Measurements from ENCODE around the gene MOB1A.
A peak's percentile ranks its signal among the peaks of the same experiment; 100 is the strongest.
"Not testable (repeated sequence)": the region's sequence is repeated elsewhere in the genome, so short reads cannot be mapped to it uniquely, and the experiment has no call there.

MOB1A gene

GRCh38 chr2:74137651-74138599, 40.8 kb downstream of the MOB1A start:
- H3K9ac ChIP-seq: no peak overlapping the region
- H3K36me3 ChIP-seq: peaks cover 81% of the 10 kb centered on the region
- peaks cover 10% of the 10 kb centered on the region for H3K4me1 ChIP-seq
- H3K27ac ChIP-seq: no peak overlapping the region
- TF ChIP-seq Cebpa-rat (IDR thresholded peaks at IDR 0.05): no peak
- H3K4me2 ChIP-seq: peak overlapping the region; percentile 17
- H4K20me1 ChIP-seq: no peaks in the 10 kb centered on the region
- H3K27me3 ChIP-seq: no peaks in the 10 kb centered on the region
- H3K4me3 ChIP-seq: no peak overlapping the region
- H3K9me3 ChIP-seq: no peaks in the 10 kb centered on the region

- H4K20me1 ChIP-seq: no peaks in the 10 kb centered on the region
- no peaks in the 10 kb centered on the region for H3K4me1 ChIP-seq
- H3K4me3 ChIP-seq: no peak overlapping the region
- H3K27ac ChIP-seq: no peak overlapping the region
- no peak for TF ChIP-seq Cebpa-rat (IDR thresholded peaks at IDR 0.05)
- no peaks in the 10 kb centered on the region for H3K9me3 ChIP-seq
- no peak overlapping the region for H3K4me2 ChIP-seq
- H3K27me3 ChIP-seq: no peaks in the 10 kb centered on the region
- no peak overlapping the region for H3K9ac ChIP-seq
- peaks cover 36% of the 10 kb centered on the region for H3K36me3 ChIP-seq
Measured at GRCh38 chr2:74131901-74132300, 46.8 kb downstream of the MOB1A start.

- H3K9me3 ChIP-seq: no peaks in the 10 kb centered on the region
- H3K36me3 ChIP-seq: peaks cover 29% of the 10 kb centered on the region
- H3K4me3 ChIP-seq: no peak overlapping the region
- H3K4me1 ChIP-seq: no peaks in the 10 kb centered on the region
- H4K20me1 ChIP-seq: no peaks in the 10 kb centered on the region
- no peaks in the 10 kb centered on the region for H3K27me3 ChIP-seq
- no peak overlapping the region for H3K4me2 ChIP-seq
- H3K9ac ChIP-seq: no peak overlapping the region
- no peak for TF ChIP-seq Cebpa-rat (IDR thresholded peaks at IDR 0.05)
- no peak overlapping the region for H3K27ac ChIP-seq
Measured at GRCh38 chr2:74130211-74130995, 48.3 kb downstream of the MOB1A start.

GRCh38 chr2:74128206-74128605, 50.5 kb downstream of the MOB1A start:
- no peak overlapping the region for H3K27ac ChIP-seq
- H3K36me3 ChIP-seq: peaks cover 7% of the 10 kb centered on the region
- peaks cover 11% of the 10 kb centered on the region for H3K9me3 ChIP-seq
- no peak overlapping the region for H3K4me2 ChIP-seq
- H4K20me1 ChIP-seq: no peaks in the 10 kb centered on the region
- H3K4me3 ChIP-seq: no peak overlapping the region
- H3K4me1 ChIP-seq: no peaks in the 10 kb centered on the region
- TF ChIP-seq Cebpa-rat (IDR thresholded peaks at IDR 0.05): no peak
- H3K9ac ChIP-seq: no peak overlapping the region
- H3K27me3 ChIP-seq: no peaks in the 10 kb centered on the region

GRCh38 chr2:74123955-74124354, 54.7 kb downstream of the MOB1A start:
- H3K27me3 ChIP-seq, H3K36me3 ChIP-seq, H3K4me1 ChIP-seq, H3K4me3 ChIP-seq, H3K9ac ChIP-seq, H3K27ac ChIP-seq, H4K20me1 ChIP-seq, H3K4me2 ChIP-seq: not testable (repeated sequence)
- peaks cover 35% of the 10 kb centered on the region for H3K9me3 ChIP-seq

GRCh38 chr2:74121846-74122245, 56.8 kb downstream of the MOB1A start:
- not testable (repeated sequence) for H3K27ac ChIP-seq, H3K9ac ChIP-seq, H3K4me2 ChIP-seq, H4K20me1 ChIP-seq, H3K4me3 ChIP-seq, H3K4me1 ChIP-seq, H3K27me3 ChIP-seq, H3K36me3 ChIP-seq
- H3K9me3 ChIP-seq: peaks cover 35% of the 10 kb centered on the region

GRCh38 chr2:74119912-74120825, 58.5 kb downstream of the MOB1A start:
- Histone ChIP-seq H3K4me2 (peak overlapping the region; percentile 56), H3K36me3 (no peaks in the 10 kb centered on the region), H3K27me3 (no peaks in the 10 kb centered on the region; the same call in 1 of the 2 replicates), H3K4me3 (peak overlapping the region; percentile 71), H3K9me3 (peaks cover 35% of the 10 kb centered on the region), H3K9ac (peak overlapping the region; percentile 77), H3K27ac (peak overlapping the region; percentile 85), H3K4me1 (no peaks in the 10 kb centered on the region), H4K20me1 (no peaks in the 10 kb centered on the region)
- no peak for TF ChIP-seq Cebpa-rat (IDR thresholded peaks at IDR 0.05)

GRCh38 chr2:74119339-74119738, 59.3 kb downstream of the MOB1A start:
- Histone ChIP-seq H3K27ac (no peak overlapping the region), H3K4me3 (no peak overlapping the region; the same call in 1 of the 2 replicates), H3K9me3 (peaks cover 35% of the 10 kb centered on the region), H3K27me3 (no peaks in the 10 kb centered on the region; the same call in 1 of the 2 replicates), H3K9ac (no peak overlapping the region), H3K4me2 (peak overlapping the region; percentile 53), H4K20me1 (no peaks in the 10 kb centered on the region), H3K4me1 (no peaks in the 10 kb centered on the region), H3K36me3 (no peaks in the 10 kb centered on the region)
- no peak for TF ChIP-seq Cebpa-rat (IDR thresholded peaks at IDR 0.05)

GRCh38 chr2:74111380-74111779, 67.3 kb downstream of the MOB1A start:
- Histone ChIP-seq H3K4me1 (no peaks in the 10 kb centered on the region), H3K9ac (no peak overlapping the region), H3K4me3 (no peak overlapping the region), H3K27me3 (no peaks in the 10 kb centered on the region), H3K36me3 (0 out of 2 replicates have a peak, but pooled peaks cover 13% of the 10 kb centered on the region), H3K4me2 (no peak overlapping the region), H3K9me3 (no peaks in the 10 kb centered on the region), H3K27ac (no peak overlapping the region), H4K20me1 (peaks cover 18% of the 10 kb centered on the region; the same call in 1 of the 2 replicates)
- TF ChIP-seq Cebpa-rat (IDR thresholded peaks at IDR 0.05): no peak
